GM12875 (cell line): ENCODE results near the gene CCDC3.
A peak's percentile ranks its signal among the peaks of the same experiment; 100 is the strongest.
"Not testable (repeated sequence)": the region's sequence is repeated elsewhere in the genome, so short reads cannot be mapped to it uniquely, and the experiment has no call there.

Source experiments
- H3K4me3 ChIP-seq: one replicate; pipeline ENCODE4 v1.5.1; 2011; ENCODE audit warnings: low read depth, low read length, control low read depth
- TF ChIP-seq, protein P1 (sequence below): IDR thresholded peaks from 2 replicates; pipeline ENCODE4 v1.5.1; 2011; ENCODE audit warnings: low read depth, mild to moderate bottlenecking, control low read depth, inconsistent platforms, low read length, moderate library complexity, borderline replicate concordance; ENCODE audit not compliant: insufficient read depth

Gene CCDC3

DNA sequence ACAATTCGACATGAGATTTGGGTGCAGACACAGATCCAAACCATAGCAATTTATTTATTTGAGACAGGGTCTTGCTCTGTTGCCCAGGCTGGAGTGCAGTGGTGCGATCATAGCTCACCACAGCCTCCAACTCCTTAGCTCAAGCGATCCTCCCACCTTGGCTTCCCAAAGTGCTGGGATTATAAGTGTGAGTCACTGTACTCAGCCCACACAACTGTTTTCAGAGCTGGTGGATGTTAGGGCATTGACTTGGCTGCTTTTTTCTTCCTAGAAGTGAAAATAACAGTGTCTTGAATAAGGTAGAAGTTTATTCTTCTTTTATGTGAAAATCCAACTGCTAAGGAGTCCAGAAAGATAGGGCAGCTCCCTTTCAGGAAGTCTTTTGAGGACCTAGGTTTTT lies 132.1 kb downstream of the CCDC3 start:
- H3K4me3 ChIP-seq, result peak overlapping the region; percentile 5
- TF ChIP-seq, protein P1, sequence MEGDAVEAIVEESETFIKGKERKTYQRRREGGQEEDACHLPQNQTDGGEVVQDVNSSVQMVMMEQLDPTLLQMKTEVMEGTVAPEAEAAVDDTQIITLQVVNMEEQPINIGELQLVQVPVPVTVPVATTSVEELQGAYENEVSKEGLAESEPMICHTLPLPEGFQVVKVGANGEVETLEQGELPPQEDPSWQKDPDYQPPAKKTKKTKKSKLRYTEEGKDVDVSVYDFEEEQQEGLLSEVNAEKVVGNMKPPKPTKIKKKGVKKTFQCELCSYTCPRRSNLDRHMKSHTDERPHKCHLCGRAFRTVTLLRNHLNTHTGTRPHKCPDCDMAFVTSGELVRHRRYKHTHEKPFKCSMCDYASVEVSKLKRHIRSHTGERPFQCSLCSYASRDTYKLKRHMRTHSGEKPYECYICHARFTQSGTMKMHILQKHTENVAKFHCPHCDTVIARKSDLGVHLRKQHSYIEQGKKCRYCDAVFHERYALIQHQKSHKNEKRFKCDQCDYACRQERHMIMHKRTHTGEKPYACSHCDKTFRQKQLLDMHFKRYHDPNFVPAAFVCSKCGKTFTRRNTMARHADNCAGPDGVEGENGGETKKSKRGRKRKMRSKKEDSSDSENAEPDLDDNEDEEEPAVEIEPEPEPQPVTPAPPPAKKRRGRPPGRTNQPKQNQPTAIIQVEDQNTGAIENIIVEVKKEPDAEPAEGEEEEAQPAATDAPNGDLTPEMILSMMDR, result no peak

DNA sequence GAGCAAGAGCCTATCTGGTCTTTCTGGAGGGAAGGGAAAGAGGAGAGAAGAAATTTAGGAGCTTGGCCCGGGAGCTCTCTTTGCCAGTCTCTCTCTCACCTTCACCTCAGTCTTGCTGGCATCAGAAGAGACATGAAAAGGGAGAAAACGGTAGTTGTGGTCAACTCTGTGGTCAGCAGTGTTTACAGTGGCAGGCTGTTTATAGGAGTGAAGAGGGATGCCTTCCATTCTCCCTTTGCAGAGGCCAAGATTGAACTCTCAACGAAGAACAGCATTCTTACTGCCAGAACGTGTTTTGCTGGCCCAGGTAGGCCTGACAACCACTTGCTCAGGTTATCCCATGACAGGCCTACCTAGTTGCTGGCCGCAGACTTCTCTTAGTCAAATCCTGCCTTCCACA lies 133.3 kb downstream of the CCDC3 start:
- no peak overlapping the region for H3K4me3 ChIP-seq
- TF ChIP-seq, protein P1, result no peak

DNA sequence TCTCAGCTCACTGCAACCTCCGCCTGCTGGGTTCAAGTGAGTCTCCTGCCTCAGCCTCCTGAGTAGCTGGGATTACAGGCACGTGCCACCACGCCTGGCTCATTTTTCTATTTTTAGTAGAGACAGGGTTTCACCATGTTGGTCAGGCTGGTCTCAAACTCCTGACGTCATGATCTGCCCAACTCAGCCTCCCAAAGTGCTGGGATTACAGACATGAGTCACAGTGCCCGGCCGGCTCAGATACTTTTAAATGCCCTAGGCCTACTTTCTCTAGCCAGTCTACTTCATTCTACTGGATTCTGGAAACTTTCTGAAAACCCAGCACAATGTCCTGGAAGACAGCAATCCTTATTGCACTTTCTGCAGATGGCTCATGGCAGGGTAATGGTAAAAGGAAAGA lies 136.0 kb downstream of the CCDC3 start:
- H3K4me3 ChIP-seq, result not testable (repeated sequence)

DNA sequence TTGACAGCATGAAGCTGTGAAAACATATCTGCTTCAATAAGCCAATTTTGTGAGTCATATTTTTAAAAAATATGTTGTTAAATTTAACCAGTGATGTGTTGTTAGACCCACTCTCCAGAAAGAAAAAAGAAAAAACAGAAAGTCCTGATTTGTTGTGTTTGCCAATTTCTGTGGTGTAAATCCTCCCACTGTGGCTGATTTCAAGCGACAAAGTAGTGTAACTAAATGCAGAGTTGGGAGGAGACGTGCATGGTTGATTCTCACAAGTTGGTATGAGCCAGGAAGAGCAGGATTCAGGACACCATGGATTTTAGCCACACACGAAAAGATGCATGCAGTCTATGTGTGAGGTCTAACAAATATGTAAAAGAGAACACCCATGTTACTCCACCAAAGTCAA lies 139.1 kb downstream of the CCDC3 start:
- no peak overlapping the region for H3K4me3 ChIP-seq
- TF ChIP-seq, protein P1, result no peak

DNA sequence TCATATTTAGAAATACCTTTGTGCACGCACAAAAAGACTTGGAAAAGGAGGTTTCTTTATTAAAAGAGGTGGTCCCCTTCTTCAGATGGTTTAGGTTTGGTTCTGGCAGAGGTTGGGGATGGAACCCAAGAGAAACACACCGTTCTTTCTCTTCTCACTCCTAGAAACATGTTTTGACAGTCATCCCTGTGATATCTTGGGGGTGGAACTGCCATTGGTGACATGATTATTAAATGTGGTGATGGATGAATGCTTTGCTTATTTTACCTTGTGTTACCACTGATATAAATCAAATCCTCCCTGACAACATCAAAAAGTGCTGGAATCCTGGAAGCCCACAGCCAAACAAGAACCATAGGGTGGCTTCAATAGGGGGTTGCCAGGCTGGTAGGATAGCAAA lies 146.5 kb downstream of the CCDC3 start:
- no peak overlapping the region for H3K4me3 ChIP-seq
- TF ChIP-seq, protein P1, result no peak

DNA sequence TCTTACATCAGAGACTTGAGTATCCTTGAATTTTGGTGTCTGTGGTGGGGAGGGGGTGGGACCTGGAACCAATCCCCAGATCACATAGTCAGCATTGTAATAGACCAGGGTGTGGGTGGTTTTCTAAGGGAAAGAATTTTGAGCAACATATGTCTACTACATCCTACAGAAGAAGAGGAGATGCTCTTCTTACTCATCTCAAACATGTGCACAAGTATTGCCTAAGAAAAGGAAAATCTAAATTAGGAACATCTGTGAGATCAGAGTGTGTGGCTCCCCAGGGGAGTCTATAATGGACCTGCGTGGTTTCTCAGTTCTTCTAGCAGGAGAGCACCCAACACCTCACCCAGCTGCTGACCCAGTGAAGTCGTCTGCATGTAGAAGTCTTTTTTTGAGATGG lies 148.8 kb downstream of the CCDC3 start:
- TF ChIP-seq, protein P1, result no peak
- H3K4me3 ChIP-seq, result no peak overlapping the region

DNA sequence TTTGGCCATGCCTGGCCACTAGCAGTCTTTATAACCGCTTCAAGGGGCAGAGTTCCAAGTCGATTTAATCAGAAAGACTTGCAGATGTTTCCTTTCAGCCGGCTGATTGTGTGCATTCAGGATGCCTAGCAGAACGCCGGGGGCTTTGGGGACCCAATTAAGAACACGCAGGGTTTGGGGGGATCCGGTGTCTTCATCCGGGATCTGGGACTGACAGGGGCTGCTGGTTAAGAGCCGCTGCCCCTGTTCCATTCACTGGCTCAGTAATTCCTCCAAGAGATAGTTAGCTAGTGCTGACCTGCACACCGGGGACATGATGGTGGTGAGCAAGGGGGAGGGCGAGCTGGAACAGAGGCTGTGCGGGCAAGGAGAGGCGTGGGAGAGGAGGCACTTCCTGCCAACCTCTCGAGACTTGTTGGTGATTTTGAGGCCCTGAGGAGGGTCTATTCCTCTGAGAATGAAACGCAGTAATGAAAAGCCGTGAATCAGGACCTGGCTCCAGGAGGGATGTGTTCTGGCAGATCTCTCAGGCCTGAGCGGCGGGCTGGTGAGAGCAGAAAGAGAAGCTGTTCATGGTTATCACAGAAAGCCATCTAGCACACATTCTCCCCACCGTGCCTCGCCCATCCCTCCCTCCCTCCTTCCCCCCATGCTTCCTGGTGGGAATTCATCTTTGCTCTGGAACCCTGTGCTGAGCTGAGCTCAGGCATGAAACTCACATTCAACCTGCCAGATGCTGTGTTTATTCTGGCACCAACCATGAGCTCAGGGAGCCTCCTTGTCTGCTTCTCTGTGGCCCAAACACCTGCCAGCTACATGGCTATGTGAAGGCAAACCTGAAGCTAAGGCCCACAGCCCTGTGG lies 152.0 kb downstream of the CCDC3 start:
- TF ChIP-seq, protein P1, result no peak

More for the DNA sequence above, 152.0 kb downstream of the CCDC3 start:
- no peak overlapping the region for H3K4me3 ChIP-seq
